Vagina (tissue), 2 donors: ENCODE data around the gene TIGIT.

ENCODE experiments used
- CTCF ChIP-seq, 3 experiments: fragments of 450-650 bp in 2 of 3; fragments of 200-600 bp in 1 of 3; sonication (generic) in 1 of 3; IDR thresholded peaks; one replicate each; pipeline ENCODE4 v1.5.1; 2017 to 2019; ENCODE audit warnings: antibody characterized with exemption in 3 of 3, mild to moderate bottlenecking in 2 of 3, moderate library complexity in 2 of 3
- POLR2A ChIP-seq, 2 donors: fragments of 450-650 bp; IDR thresholded peaks; one replicate each; pipeline ENCODE4 v1.6.1; 2017; ENCODE audit warnings: antibody characterized with exemption in 2 of 2, mild to moderate bottlenecking in 2 of 2, moderate library complexity in 2 of 2
- POLR2AphosphoS5 ChIP-seq, 2 donors: sonication (generic); formaldehyde crosslinking; IDR thresholded peaks; one replicate each; pipeline ENCODE4 v1.9.0; 2017; ENCODE audit warnings: antibody characterized with exemption in 2 of 2, mild to moderate bottlenecking in 2 of 2, low read depth in 1 of 2; ENCODE audit not compliant: insufficient read depth in 1 of 2

- TF ChIP-seq CTCF (IDR thresholded peaks at IDR 0.05) = no peak
- no peak for TF ChIP-seq POLR2AphosphoS5 (IDR thresholded peaks at IDR 0.05; ENCODE audit: insufficient read depth in 1 of 2, low read depth in 1 of 2)
- TF ChIP-seq POLR2A (IDR thresholded peaks at IDR 0.05) = no peak
These were observed 40.3 kb upstream of the TIGIT start for GRCh38 chr3:114253505-114253904.
